ENCODE data around the gene WDR90. TPM values are rescaled to one million over a fixed set of nuclear protein-coding genes. Genes with fewer than 3 reads are reported as not detected.

The WDR90 gene
- total and polyA plus RNA-seq, 2 of the 13 experiments (the other 11 are each of a cell fraction or from before 2014, with no cell fraction given), result 14.9 to 28.9 TPM

- TF ChIP-seq ZNF691 (CRISPR knock-in tag; IDR thresholded peaks at IDR 0.05; ENCODE audit: borderline replicate concordance, low read depth) (no peak), CSRNP2 (CRISPR knock-in tag; conservative IDR thresholded peaks at IDR 0.05; ENCODE audit: low read depth) (0 out of 2 replicates have a peak, but pooled peaks have one; percentile 44), ZNF781 (CRISPR knock-in tag; IDR thresholded peaks at IDR 0.05; ENCODE audit: borderline replicate concordance, not compliant biosample characterization) (no peak), PRDM4 (CRISPR knock-in tag; IDR thresholded peaks at IDR 0.05; ENCODE audit: borderline replicate concordance) (no peak), DNMT3B (CRISPR knock-in tag; conservative IDR thresholded peaks at IDR 0.05) (no peak), ZNF564 (CRISPR knock-in tag; IDR thresholded peaks at IDR 0.05) (no peak), PLRG1 (conservative IDR thresholded peaks at IDR 0.05) (no peak), ZNF512B (CRISPR knock-in tag; IDR thresholded peaks at IDR 0.05; ENCODE audit: borderline replicate concordance) (no peak), ZNF382 (CRISPR knock-in tag; IDR thresholded peaks at IDR 0.05; ENCODE audit: borderline replicate concordance) (no peak), ZC3H13 (CRISPR knock-in tag; IDR thresholded peaks at IDR 0.05) (peak; percentile 84; the same call in 1 of the 2 replicates), PRMT3 (CRISPR knock-in tag; IDR thresholded peaks at IDR 0.05; ENCODE audit: borderline replicate concordance, low read depth) (no peak), SALL1 (CRISPR knock-in tag; IDR thresholded peaks at IDR 0.05) (peak; percentile 79), ZNF629 (CRISPR knock-in tag; conservative IDR thresholded peaks at IDR 0.05) (no peak), CHD4 (IDR thresholded peaks at IDR 0.05; ENCODE audit: borderline replicate concordance, low read length) (no peak), ZNF180 (CRISPR knock-in tag; IDR thresholded peaks at IDR 0.05; ENCODE audit: borderline replicate concordance, low read depth) (no peak), ZNF709 (CRISPR knock-in tag; IDR thresholded peaks at IDR 0.05) (peak; percentile 54; the same call in 1 of the 2 replicates), CAMTA2 (CRISPR knock-in tag; IDR thresholded peaks at IDR 0.05; ENCODE audit: borderline replicate concordance) (0 out of 2 replicates have a peak, but pooled peaks have one; percentile 42), ZNF431 (CRISPR knock-in tag; IDR thresholded peaks at IDR 0.05; ENCODE audit: borderline replicate concordance, low read depth) (0 out of 2 replicates have a peak, but pooled peaks have one; percentile 23), MTF2 (CRISPR knock-in tag; IDR thresholded peaks at IDR 0.05; ENCODE audit: borderline replicate concordance) (peak; percentile 94; the same call in 1 of the 2 replicates), ZNF317 (CRISPR knock-in tag; IDR thresholded peaks at IDR 0.05) (0 out of 2 replicates have a peak, but pooled peaks have one; percentile 32), NBN (conservative IDR thresholded peaks at IDR 0.05) (no peak), ZNF879 (CRISPR knock-in tag; IDR thresholded peaks at IDR 0.05) (no peak)
Measured at GRCh38 chr16:695355-696089, 46.4 kb downstream of the WDR90 start (continued).
